GM23248 (cell line): Measurements from ENCODE around the gene ECI2. TPM values are rescaled to one million over a fixed set of nuclear protein-coding genes. Genes with fewer than 3 reads are reported as not detected.

Experiments
- DNase-seq: peaks from one replicate; pipeline ENCODE4 v3.0.0-alpha.2; 2015
- H2AFZ ChIP-seq: fragments of 200-600 bp; sonication (generic); 2 replicates; pipeline ENCODE4 v1.6.1; 2016; ENCODE audit warnings: antibody characterized with exemption
- H3F3A ChIP-seq: fragments of 200-600 bp; sonication (generic); 2 replicates; pipeline ENCODE4 v1.6.1; 2016; ENCODE audit warnings: mild to moderate bottlenecking, antibody characterized with exemption, mixed run types; ENCODE audit not compliant: insufficient read depth
- H3K27ac ChIP-seq: fragments of 200-600 bp; sonication (generic); 2 replicates; pipeline ENCODE4 v1.5.1; 2016; ENCODE audit warnings: mild to moderate bottlenecking
- H3K27me3 ChIP-seq: fragments of 200-600 bp; sonication (generic); replicated peaks from 2 replicates; pipeline ENCODE4 v1.6.1; 2016; ENCODE audit warnings: mild to moderate bottlenecking; ENCODE audit not compliant: insufficient read depth
- H3K36me3 ChIP-seq: fragments of 200-600 bp; sonication (generic); 2 replicates; pipeline ENCODE4 v1.6.1; 2016; ENCODE audit warnings: low read depth, mild to moderate bottlenecking
- H3K4me1 ChIP-seq: fragments of 200-600 bp; sonication (generic); 2 replicates; pipeline ENCODE4 v1.6.1; 2016; ENCODE audit warnings: mild to moderate bottlenecking; ENCODE audit not compliant: insufficient read depth
- H3K4me2 ChIP-seq: fragments of 200-600 bp; sonication (generic); one replicate; pipeline ENCODE4 v1.6.1; 2016; ENCODE audit warnings: mild to moderate bottlenecking; ENCODE audit not compliant: unreplicated experiment
- H3K4me3 ChIP-seq: fragments of 200-600 bp; sonication (generic); 2 replicates; pipeline ENCODE4 v1.5.1; 2016; ENCODE audit warnings: mild to moderate bottlenecking
- H3K79me2 ChIP-seq: fragments of 200-600 bp; sonication (generic); 2 replicates; pipeline ENCODE4 v1.6.1; 2016; ENCODE audit warnings: mild to moderate bottlenecking; ENCODE audit not compliant: insufficient read depth
- H3K9ac ChIP-seq: fragments of 200-600 bp; sonication (generic); 2 replicates; pipeline ENCODE4 v1.6.1; 2016; ENCODE audit warnings: mild to moderate bottlenecking
- H3K9me2 ChIP-seq: fragments of 200-600 bp; sonication (generic); 2 replicates; pipeline ENCODE4 v1.6.1; 2016; ENCODE audit warnings: mixed run types, mild to moderate bottlenecking, moderate library complexity; ENCODE audit not compliant: insufficient read depth
- H3K9me3 ChIP-seq: fragments of 200-600 bp; sonication (generic); one replicate; pipeline ENCODE4 v1.6.1; 2017; ENCODE audit warnings: low read depth
- H4K20me1 ChIP-seq: fragments of 200-600 bp; sonication (generic); 2 replicates; pipeline ENCODE4 v1.6.0; 2016; ENCODE audit not compliant: insufficient read depth
- EZH2 ChIP-seq: fragments of 200-600 bp; sonication (generic); IDR thresholded peaks from 2 replicates; pipeline ENCODE4 v1.6.1; 2018; ENCODE audit warnings: antibody characterized with exemption, mild to moderate bottlenecking; ENCODE audit not compliant: insufficient read depth, poor library complexity, severe bottlenecking
- EZH2phosphoT487 ChIP-seq: fragments of 200-600 bp; sonication (generic); IDR thresholded peaks from 2 replicates; pipeline ENCODE4 v1.6.1; 2018; ENCODE audit warnings: antibody characterized with exemption, moderate library complexity, mild to moderate bottlenecking, low read depth; ENCODE audit not compliant: insufficient read depth
- WGBS, 2 experiments: methylation state at CpG; one replicate each; pipeline ENCODE4 v1.1.6; 2015 to 2017; ENCODE audit warnings: low lambda C conversion rate in 2 of 2, low coverage in 1 of 2; ENCODE audit errors: missing lambda C conversion rate in 2 of 2; 5-methylcytosine and 5-hydroxymethylcytosine counted together
- in situ Hi-C: fragments of 300-500 bp; cut with MboI; formaldehyde crosslinking; loops from 2 replicates; pipeline ENCODE4 v1.15.0; 2020
- polyA plus RNA-seq: library from polyadenylated mRNA; unstranded; fragments of >200 nt; fragmentation: Nextera tagmentation; extraction: Ambion mirVana; gene quantifications from 2 replicates; pipeline ENCODE4 v1.2.1, GENCODE V29; 2016
- total RNA-seq: library from RNA; depleted of rRNA; stranded (reverse); fragments of >200 nt; shearing (Covaris generic); gene quantifications from 2 replicates; pipeline ENCODE4 v1.2.3, GENCODE V29; 2014

Gene ECI2
- total and polyA plus RNA-seq, 2 experiments from 2014 or later: 116 to 134 TPM

- WGBS, 2 experiments: 81 to 84% methylated on average over 2 of the region's 2 CpGs
- TF ChIP-seq EZH2 (no peak), EZH2phosphoT487 (no peak)
- no peaks in the 10 kb centered on the region for H3K9me2 ChIP-seq
- H3K4me2 ChIP-seq: no peak overlapping the region
- H3K4me1 ChIP-seq: no peaks in the 10 kb centered on the region
- H2AFZ ChIP-seq: no peak overlapping the region
- no peaks in the 10 kb centered on the region; the same call in 1 of the 2 replicates for H3K27me3 ChIP-seq
- no peaks in the 10 kb centered on the region for H3F3A ChIP-seq
- no peak for DNase-seq
- H3K36me3 ChIP-seq: no peaks in the 10 kb centered on the region
- H3K27ac ChIP-seq: no peak overlapping the region
- no peak overlapping the region for H3K9ac ChIP-seq
- in situ Hi-C loops: no loop called here
- H3K4me3 ChIP-seq: no peak overlapping the region
- no peaks in the 10 kb centered on the region for H3K79me2 ChIP-seq
- no peaks in the 10 kb centered on the region for H4K20me1 ChIP-seq
- no peaks in the 10 kb centered on the region for H3K9me3 ChIP-seq
These were observed 41.5 kb upstream of the ECI2 start for GRCh38 chr6:4176907-4177306.

GRCh38 chr6:4174042-4174441 is 38.7 kb upstream of the ECI2 start:
- Histone ChIP-seq H3K4me3 (no peak overlapping the region), H2AFZ (no peak overlapping the region), H3K9ac (no peak overlapping the region), H3K9me2 (no peaks in the 10 kb centered on the region), H3K9me3 (no peaks in the 10 kb centered on the region), H3K36me3 (no peaks in the 10 kb centered on the region), H3K4me2 (no peak overlapping the region), H3F3A (peaks cover 7% of the 10 kb centered on the region; the same call in 1 of the 2 replicates), H3K4me1 (no peaks in the 10 kb centered on the region), H3K79me2 (no peaks in the 10 kb centered on the region), H3K27me3 (no peaks in the 10 kb centered on the region), H4K20me1 (no peaks in the 10 kb centered on the region), H3K27ac (no peak overlapping the region)
- in situ Hi-C loops: no loop called here
- 89 to 92% methylated on average over 6 of the region's 6 CpGs for WGBS, 2 experiments
- DNase-seq: no peak
- TF ChIP-seq EZH2phosphoT487 (no peak), EZH2 (no peak)

- no peak overlapping the region for H3K9ac ChIP-seq
- peaks cover 7% of the 10 kb centered on the region; the same call in 1 of the 2 replicates for H3F3A ChIP-seq
- H3K4me3 ChIP-seq: no peak overlapping the region
- H3K27ac ChIP-seq: no peak overlapping the region
- no peaks in the 10 kb centered on the region for H3K36me3 ChIP-seq
- H3K9me3 ChIP-seq: no peaks in the 10 kb centered on the region
- no peaks in the 10 kb centered on the region for H3K4me1 ChIP-seq
- H3K9me2 ChIP-seq: no peaks in the 10 kb centered on the region
- in situ Hi-C loops: no loop called here
- TF ChIP-seq EZH2 (no peak), EZH2phosphoT487 (no peak)
- H4K20me1 ChIP-seq: no peaks in the 10 kb centered on the region
- no peak for DNase-seq
- H3K27me3 ChIP-seq: no peaks in the 10 kb centered on the region
- no peak overlapping the region for H3K4me2 ChIP-seq
- 76 to 79% methylated on average over 3 of the region's 3 CpGs for WGBS, 2 experiments
- no peaks in the 10 kb centered on the region for H3K79me2 ChIP-seq
- no peak overlapping the region for H2AFZ ChIP-seq
These were observed 37.0 kb upstream of the ECI2 start for GRCh38 chr6:4172368-4172767.

GRCh38 chr6:4170297-4170696 is 34.9 kb upstream of the ECI2 start:
- Histone ChIP-seq H2AFZ (no peak overlapping the region), H3K4me2 (no peak overlapping the region), H3K36me3 (no peaks in the 10 kb centered on the region), H3K79me2 (no peaks in the 10 kb centered on the region), H3K9me3 (no peaks in the 10 kb centered on the region), H3F3A (peaks cover 7% of the 10 kb centered on the region; the same call in 1 of the 2 replicates), H3K9ac (no peak overlapping the region), H4K20me1 (no peaks in the 10 kb centered on the region), H3K27ac (no peak overlapping the region), H3K27me3 (no peaks in the 10 kb centered on the region), H3K4me3 (no peak overlapping the region), H3K4me1 (no peaks in the 10 kb centered on the region), H3K9me2 (no peaks in the 10 kb centered on the region)
- no peak for TF ChIP-seq EZH2
- TF ChIP-seq EZH2phosphoT487: no peak
- in situ Hi-C loops: no loop called here
- no peak for DNase-seq
- WGBS, 2 experiments: 77 to 83% methylated on average over 3 of the region's 3 CpGs
